Loucy (cell line): ENCODE data around the gene TCP11L1.

Source experiments
- H2AFZ ChIP-seq: fragments of 200-600 bp; sonication (generic); 2 replicates; pipeline ENCODE4 v1.6.0; 2016; ENCODE audit warnings: antibody characterized with exemption, mild to moderate bottlenecking, low read length, moderate library complexity
- H3F3A ChIP-seq: fragments of 200-600 bp; 2 replicates; pipeline ENCODE4 v1.6.0; 2016; ENCODE audit warnings: antibody characterized with exemption, low read depth, mild to moderate bottlenecking
- H3K27me3 ChIP-seq: fragments of 200-600 bp; sonication (generic); 2 replicates; pipeline ENCODE4 v1.6.1; 2014; ENCODE audit warnings: low read length, mild to moderate bottlenecking; ENCODE audit not compliant: insufficient read depth, poor library complexity, severe bottlenecking
- H3K36me3 ChIP-seq: fragments of 200-600 bp; sonication (generic); 2 replicates; pipeline ENCODE4 v1.6.1; 2016; ENCODE audit warnings: low read length; ENCODE audit not compliant: insufficient read depth
- H3K4me1 ChIP-seq: fragments of 200-600 bp; sonication (generic); 2 replicates; pipeline ENCODE4 v1.5.1; 2014; ENCODE audit warnings: low read length, mild to moderate bottlenecking; ENCODE audit not compliant: insufficient read depth, poor library complexity, severe bottlenecking
- H3K4me2 ChIP-seq: fragments of 200-600 bp; sonication (generic); 2 replicates; pipeline ENCODE4 v1.6.0; 2014; ENCODE audit warnings: antibody characterized with exemption, low read length, low read depth, mild to moderate bottlenecking; ENCODE audit not compliant: poor library complexity, severe bottlenecking
- H3K4me3 ChIP-seq: fragments of 200-600 bp; sonication (generic); 2 replicates; pipeline ENCODE4 v1.5.1; 2014; ENCODE audit warnings: low read length, mild to moderate bottlenecking, mixed read lengths; ENCODE audit not compliant: poor library complexity, severe bottlenecking
- H3K79me2 ChIP-seq: fragments of 200-600 bp; sonication (generic); 2 replicates; pipeline ENCODE4 v1.6.1; 2014; ENCODE audit warnings: low read length; ENCODE audit not compliant: insufficient read depth
- H3K9ac ChIP-seq: fragments of 200-600 bp; sonication (generic); 2 replicates; pipeline ENCODE4 v1.6.0; 2014; ENCODE audit warnings: mild to moderate bottlenecking, low read depth, low read length, moderate library complexity; ENCODE audit not compliant: poor library complexity, severe bottlenecking
- H3K9me2 ChIP-seq: fragments of 200-600 bp; sonication (generic); replicated peaks from 2 replicates; pipeline ENCODE4 v1.6.1; 2016; ENCODE audit warnings: low read depth, low read length, mixed read lengths
- H3K9me3 ChIP-seq: fragments of 200-600 bp; sonication (generic); 2 replicates; pipeline ENCODE4 v1.6.1; 2014; ENCODE audit warnings: mild to moderate bottlenecking, antibody characterized with exemption, low read length, low read depth; ENCODE audit not compliant: insufficient read depth
- H4K20me1 ChIP-seq: fragments of 200-600 bp; sonication (generic); 2 replicates; pipeline ENCODE4 v1.6.0; 2014; ENCODE audit warnings: antibody characterized with exemption, low read length, mild to moderate bottlenecking; ENCODE audit not compliant: insufficient read depth, poor library complexity, severe bottlenecking
- CTCF ChIP-seq: fragments of 200-600 bp; sonication (generic); conservative IDR thresholded peaks from 2 replicates; pipeline ENCODE4 v1.5.1; 2014; ENCODE audit warnings: mild to moderate bottlenecking, antibody characterized with exemption, low read length
- EZH2phosphoT487 ChIP-seq: fragments of 200-600 bp; IDR thresholded peaks from 2 replicates; pipeline ENCODE4 v1.6.1; 2018; ENCODE audit warnings: antibody characterized with exemption, mild to moderate bottlenecking, moderate library complexity, borderline replicate concordance

TCP11L1 gene

GRCh38 chr11:33039274-33040032 lies at the start of gene TCP11L1:
Gene TCP11L1 (plus strand): TSS chr11:33039572. CDS start chr11:33043774, 4,202 bp downstream.
- H3K36me3 ChIP-seq: no peaks in the 10 kb centered on the region
- H3F3A ChIP-seq: no peaks in the 10 kb centered on the region
- no peaks in the 10 kb centered on the region for H3K27me3 ChIP-seq
- H3K4me2 ChIP-seq: peak within 1 kb of the TSS; percentile 84
- H3K4me3 ChIP-seq: peak within 1 kb of the TSS; percentile 84
- no peaks in the 10 kb centered on the region for H4K20me1 ChIP-seq
- H3K9ac ChIP-seq: peak within 1 kb of the TSS; percentile 79
- H2AFZ ChIP-seq: peak within 1 kb of the TSS; percentile 94
- peaks cover 23% of the 10 kb centered on the region for H3K4me1 ChIP-seq
- TF ChIP-seq EZH2phosphoT487 (no peak), CTCF (no peak)
- H3K79me2 ChIP-seq: peaks cover 33% of the 10 kb centered on the region
- no peaks in the 10 kb centered on the region for H3K9me2 ChIP-seq
- H3K9me3 ChIP-seq: no peaks in the 10 kb centered on the region

GRCh38 chr11:32990481-32990880 lies 48.9 kb upstream of the TCP11L1 start:
- Histone ChIP-seq H3K36me3 (no peaks in the 10 kb centered on the region), H4K20me1 (no peaks in the 10 kb centered on the region), H3K9me3 (peaks cover 9% of the 10 kb centered on the region), H3K27me3 (no peaks in the 10 kb centered on the region), H3K4me3 (no peak overlapping the region), H2AFZ (no peak overlapping the region), H3F3A (no peaks in the 10 kb centered on the region), H3K4me2 (no peak overlapping the region), H3K79me2 (no peaks in the 10 kb centered on the region), H3K9ac (no peak overlapping the region), H3K9me2 (no peaks in the 10 kb centered on the region), H3K4me1 (no peaks in the 10 kb centered on the region)
- TF ChIP-seq EZH2phosphoT487 (no peak), CTCF (no peak)

- no peaks in the 10 kb centered on the region for H3K36me3 ChIP-seq
- TF ChIP-seq EZH2phosphoT487 (no peak), CTCF (no peak)
- no peaks in the 10 kb centered on the region for H4K20me1 ChIP-seq
- no peaks in the 10 kb centered on the region for H3F3A ChIP-seq
- no peak overlapping the region for H3K9ac ChIP-seq
- peaks cover 9% of the 10 kb centered on the region for H3K9me3 ChIP-seq
- H3K4me2 ChIP-seq: no peak overlapping the region
- H3K4me3 ChIP-seq: no peak overlapping the region
- no peaks in the 10 kb centered on the region for H3K4me1 ChIP-seq
- no peak overlapping the region for H2AFZ ChIP-seq
- no peaks in the 10 kb centered on the region for H3K79me2 ChIP-seq
- H3K9me2 ChIP-seq: no peaks in the 10 kb centered on the region
- no peaks in the 10 kb centered on the region for H3K27me3 ChIP-seq
Measured at GRCh38 chr11:32991427-32991826, 47.9 kb upstream of the TCP11L1 start.
